Hepatocyte (in vitro differentiated cells): ENCODE data around the gene JOSD2. TPM values are rescaled to one million over a fixed set of nuclear protein-coding genes. Genes with fewer than 3 reads are reported as not detected.

Experiments used
- DNase-seq: peaks from one replicate; pipeline ENCODE4 v3.0.0-alpha.2; 2016; ENCODE audit warnings: low spot score
- H2AFZ ChIP-seq: fragments of 200-600 bp; sonication (generic); 2 replicates; pipeline ENCODE4 v1.6.0; 2016; ENCODE audit warnings: antibody characterized with exemption, mild to moderate bottlenecking
- H3K27ac ChIP-seq: fragments of 200-600 bp; sonication (generic); 2 replicates; pipeline ENCODE4 v1.5.1; 2016; ENCODE audit warnings: mild to moderate bottlenecking
- H3K27me3 ChIP-seq: fragments of 200-600 bp; sonication (generic); 2 replicates; pipeline ENCODE4 v1.6.1; 2016
- H3K36me3 ChIP-seq: fragments of 200-600 bp; sonication (generic); replicated peaks from 2 replicates; pipeline ENCODE4 v1.5.1; 2016; ENCODE audit warnings: low read depth; ENCODE audit not compliant: insufficient read depth
- H3K4me1 ChIP-seq: fragments of 200-600 bp; sonication (generic); 2 replicates; pipeline ENCODE4 v1.5.1; 2016; ENCODE audit warnings: mild to moderate bottlenecking, moderate library complexity; ENCODE audit not compliant: insufficient read depth
- H3K4me2 ChIP-seq: fragments of 200-600 bp; sonication (generic); 2 replicates; pipeline ENCODE4 v1.6.0; 2016
- H3K4me3 ChIP-seq: fragments of 200-600 bp; sonication (generic); 2 replicates; pipeline ENCODE4 v1.5.1; 2016; ENCODE audit warnings: mild to moderate bottlenecking
- H3K79me2 ChIP-seq: fragments of 200-600 bp; sonication (generic); 2 replicates; pipeline ENCODE4 v1.6.0; 2017; ENCODE audit warnings: mild to moderate bottlenecking
- H3K9me2 ChIP-seq: fragments of 200-600 bp; sonication (generic); replicated peaks from 2 replicates; pipeline ENCODE4 v1.6.0; 2017; ENCODE audit warnings: mild to moderate bottlenecking; ENCODE audit not compliant: insufficient read depth
- H3K9me3 ChIP-seq: fragments of 200-600 bp; sonication (generic); 2 replicates; pipeline ENCODE4 v1.5.1; 2016; ENCODE audit warnings: low read depth, mild to moderate bottlenecking
- H4K20me1 ChIP-seq: fragments of 200-600 bp; sonication (generic); 2 replicates; pipeline ENCODE4 v1.6.0; 2016; ENCODE audit warnings: mild to moderate bottlenecking; ENCODE audit not compliant: insufficient read depth, poor library complexity, severe bottlenecking
- CTCF ChIP-seq: fragments of 200-600 bp; sonication (generic); IDR thresholded peaks from 2 replicates; pipeline ENCODE4 v1.5.1; 2016; ENCODE audit warnings: antibody characterized with exemption, mild to moderate bottlenecking; ENCODE audit not compliant: poor library complexity
- EZH2 ChIP-seq: fragments of 200-600 bp; sonication (generic); IDR thresholded peaks from 2 replicates; pipeline ENCODE4 v1.6.1; 2016; ENCODE audit warnings: antibody characterized with exemption, mild to moderate bottlenecking, borderline replicate concordance
- EZH2phosphoT487 ChIP-seq: fragments of 200-600 bp; sonication (generic); IDR thresholded peaks from one replicate; pipeline ENCODE4 v1.6.1; 2018; ENCODE audit warnings: antibody characterized with exemption, mild to moderate bottlenecking, low read depth, moderate library complexity; ENCODE audit not compliant: unreplicated experiment, severe bottlenecking
- WGBS: methylation state at CpG from one replicate; pipeline ENCODE4 v1.1.6; 2016; ENCODE audit warnings: low lambda C conversion rate; ENCODE audit errors: missing lambda C conversion rate; 5-methylcytosine and 5-hydroxymethylcytosine counted together
- polyA plus RNA-seq: library from polyadenylated mRNA; unstranded; fragments of >200 nt; fragmentation: Nextera tagmentation; extraction: Ambion mirVana; gene quantifications from 2 replicates; pipeline ENCODE4 v1.2.1, GENCODE V29; 2016
- total RNA-seq: library from RNA; depleted of rRNA; stranded (reverse); fragments of >200 nt; gene quantifications from 2 replicates; pipeline ENCODE4 v1.2.3, GENCODE V29; 2014

The JOSD2 gene
- total and polyA plus RNA-seq, 2 experiments from 2014 or later, result 19.0 to 82.9 TPM

GRCh38 chr19:50549059-50549926 is 38.3 kb upstream of the JOSD2 start:
- Histone ChIP-seq H3K36me3 (no peaks in the 10 kb centered on the region), H3K9me2 (no peaks in the 10 kb centered on the region), H3K79me2 (no peaks in the 10 kb centered on the region), H3K9me3 (no peaks in the 10 kb centered on the region), H3K4me3 (no peak overlapping the region), H3K27ac (no peak overlapping the region), H3K4me2 (no peak overlapping the region), H2AFZ (no peak overlapping the region), H3K27me3 (peaks cover 29% of the 10 kb centered on the region), H4K20me1 (no peaks in the 10 kb centered on the region), H3K4me1 (no peaks in the 10 kb centered on the region)
- no peak for DNase-seq
- TF ChIP-seq EZH2phosphoT487 (no peak), EZH2 (no peak), CTCF (no peak)
- 84% methylated on average over 11 of the region's 22 CpGs for WGBS

GRCh38 chr19:50548191-50549058 is 37.4 kb upstream of the JOSD2 start:
- WGBS, result 89% methylated on average over 29 of the region's 45 CpGs
- DNase-seq, result no peak
- Histone ChIP-seq H3K4me1 (no peaks in the 10 kb centered on the region), H2AFZ (no peak overlapping the region), H3K4me2 (no peak overlapping the region), H3K27me3 (peaks cover 28% of the 10 kb centered on the region), H3K9me2 (no peaks in the 10 kb centered on the region), H3K4me3 (no peak overlapping the region), H3K36me3 (no peaks in the 10 kb centered on the region), H3K79me2 (no peaks in the 10 kb centered on the region), H3K9me3 (no peaks in the 10 kb centered on the region), H3K27ac (no peak overlapping the region), H4K20me1 (no peaks in the 10 kb centered on the region)
- TF ChIP-seq EZH2, result no peak
- no peak for TF ChIP-seq EZH2phosphoT487

GRCh38 chr19:50547385-50548190 is 36.6 kb upstream of the JOSD2 start:
- WGBS, result 73% methylated on average over 18 of the region's 18 CpGs

More at GRCh38 chr19:50547385-50548190, 36.6 kb upstream of the JOSD2 start:
- Histone ChIP-seq H3K79me2 (no peaks in the 10 kb centered on the region), H2AFZ (no peak overlapping the region), H3K9me2 (no peaks in the 10 kb centered on the region), H3K27me3 (peaks cover 20% of the 10 kb centered on the region), H3K4me3 (no peak overlapping the region), H3K27ac (no peak overlapping the region), H3K36me3 (no peaks in the 10 kb centered on the region), H3K4me1 (no peaks in the 10 kb centered on the region), H3K9me3 (no peaks in the 10 kb centered on the region), H4K20me1 (no peaks in the 10 kb centered on the region), H3K4me2 (no peak overlapping the region)
- no peak for DNase-seq
- TF ChIP-seq CTCF, result no peak
- no peak for TF ChIP-seq EZH2phosphoT487
- TF ChIP-seq EZH2, result no peak
